Stimulated activated CD4-positive, alpha-beta T cell treated with anti-CD3 and anti-CD28 coated beads, Interleukin-1b, Interleukin-23, amount 100 ng/mL, for 1 hour (primary cell): ENCODE data around the gene MAD1L1.
"Not testable (repeated sequence)": the region's sequence is repeated elsewhere in the genome, so short reads cannot be mapped to it uniquely, and the experiment has no call there.

Experiments used
- DNase-seq, 2 donors: peaks; one replicate each; pipeline ENCODE4 v3.0.0-alpha.2; 2020; ENCODE audit warnings: low read depth in 2 of 2

The MAD1L1 gene

DNA sequence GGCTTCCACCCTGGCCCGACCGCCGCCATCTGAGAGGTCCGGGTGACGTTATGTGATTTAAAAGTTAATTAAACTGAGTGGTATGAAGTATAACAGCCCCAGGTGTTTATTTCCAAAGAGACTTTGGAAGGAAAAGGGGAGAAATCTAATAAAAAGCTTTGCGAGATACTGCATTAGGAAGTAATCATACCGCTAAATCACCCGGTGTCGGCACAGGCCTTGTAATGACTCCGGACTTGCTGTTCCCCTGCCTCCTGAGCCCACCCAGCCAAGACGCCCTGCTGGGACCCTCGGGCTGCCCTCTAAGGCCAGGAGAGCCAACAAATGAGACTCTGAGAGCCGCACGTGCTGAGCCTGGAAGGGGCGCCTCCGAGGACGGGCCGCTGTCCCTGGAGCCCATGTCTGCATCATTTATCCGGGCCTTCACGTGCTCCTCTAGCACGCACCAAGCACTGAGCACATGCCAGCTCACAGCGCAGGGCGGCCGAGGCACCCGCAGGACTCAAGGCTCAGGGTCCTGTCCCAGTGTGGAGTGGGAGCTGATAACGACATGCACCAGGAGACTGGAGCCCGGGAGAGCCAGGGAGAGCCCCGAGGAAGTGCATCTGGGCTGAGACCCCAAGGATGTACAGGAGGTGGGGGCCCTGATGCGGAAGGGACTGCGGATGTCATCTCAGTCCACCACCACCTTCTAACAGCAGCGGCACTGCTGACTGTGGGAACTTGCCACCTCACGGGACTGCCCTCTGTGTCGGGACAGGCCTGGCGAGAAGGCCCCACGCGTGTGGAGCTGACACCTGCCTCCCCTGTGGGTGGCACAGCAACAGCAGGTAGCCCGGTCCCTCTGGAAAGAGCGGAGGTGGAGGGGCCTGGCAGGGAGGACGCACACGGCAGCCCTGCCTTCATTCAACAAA lies 380.0 kb downstream of the MAD1L1 start:
- no peak for DNase-seq

DNA sequence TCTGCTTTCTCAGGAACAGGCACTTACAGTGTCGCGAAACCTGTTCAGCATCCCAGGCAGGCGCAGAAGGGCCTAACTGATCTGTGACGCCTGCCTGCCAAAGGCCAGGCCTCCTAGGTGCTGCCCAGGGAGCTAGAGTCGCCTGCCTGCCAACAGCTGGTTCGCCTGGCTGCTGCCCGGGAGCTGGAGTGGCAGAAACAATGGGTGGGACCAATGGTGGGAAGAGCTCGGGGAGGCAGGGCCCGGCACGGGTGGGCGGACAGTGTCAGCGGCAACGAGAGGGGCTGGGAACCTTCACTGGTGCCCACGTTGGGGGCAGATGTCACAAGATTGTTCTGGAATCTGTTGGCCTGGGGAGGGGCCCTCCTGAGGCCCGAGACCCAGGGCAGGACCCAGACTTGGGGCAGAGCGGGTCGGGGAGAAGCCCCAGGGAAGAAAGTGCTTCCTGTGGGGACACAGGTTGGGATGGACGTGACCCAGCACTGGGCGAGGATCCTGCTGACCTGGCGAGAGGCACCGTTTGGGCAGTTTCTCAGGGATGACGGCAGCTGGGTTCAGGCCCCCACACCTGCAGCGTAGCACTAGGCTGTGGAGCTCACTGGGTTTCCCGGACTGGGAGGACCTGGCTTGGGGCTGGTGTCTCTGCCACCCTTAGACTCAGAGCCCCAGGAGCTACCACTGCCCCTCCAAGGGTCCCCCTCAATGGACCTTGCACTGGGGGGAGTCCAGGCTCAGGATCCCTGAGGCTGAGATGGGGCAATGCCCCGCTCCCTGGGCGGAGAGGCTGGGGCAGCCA lies 380.8 kb downstream of the MAD1L1 start:
- DNase-seq: no peak

DNA sequence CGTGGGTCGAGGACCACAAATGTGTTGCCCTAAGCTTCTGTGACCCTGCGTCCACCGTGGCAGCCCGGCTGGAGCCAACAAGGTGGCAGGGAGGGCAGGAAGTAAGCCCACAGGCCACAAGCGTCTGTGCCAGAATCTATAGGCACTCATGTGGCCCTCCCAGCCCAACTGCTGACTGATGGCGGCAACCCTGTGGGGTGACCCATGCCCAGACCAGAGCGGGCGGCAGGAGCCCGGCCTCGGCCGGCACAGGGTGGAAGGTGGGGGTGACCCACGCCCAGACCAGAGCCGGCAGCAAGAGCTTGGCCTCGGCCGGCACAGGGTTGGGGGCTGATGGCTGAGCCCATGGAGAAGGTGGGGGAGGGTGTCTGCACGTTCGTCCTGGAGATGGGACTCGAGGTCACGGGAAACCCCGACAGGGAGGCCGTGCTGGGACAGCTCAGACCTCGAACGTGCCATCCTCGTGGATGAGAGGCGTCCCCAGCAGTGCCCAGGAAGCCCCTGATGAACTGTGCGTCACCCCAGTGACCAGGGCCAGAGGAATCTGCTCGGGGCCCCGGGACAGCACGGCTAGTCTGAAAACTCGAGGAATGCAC lies 381.7 kb downstream of the MAD1L1 start:
- no peak for DNase-seq

DNA sequence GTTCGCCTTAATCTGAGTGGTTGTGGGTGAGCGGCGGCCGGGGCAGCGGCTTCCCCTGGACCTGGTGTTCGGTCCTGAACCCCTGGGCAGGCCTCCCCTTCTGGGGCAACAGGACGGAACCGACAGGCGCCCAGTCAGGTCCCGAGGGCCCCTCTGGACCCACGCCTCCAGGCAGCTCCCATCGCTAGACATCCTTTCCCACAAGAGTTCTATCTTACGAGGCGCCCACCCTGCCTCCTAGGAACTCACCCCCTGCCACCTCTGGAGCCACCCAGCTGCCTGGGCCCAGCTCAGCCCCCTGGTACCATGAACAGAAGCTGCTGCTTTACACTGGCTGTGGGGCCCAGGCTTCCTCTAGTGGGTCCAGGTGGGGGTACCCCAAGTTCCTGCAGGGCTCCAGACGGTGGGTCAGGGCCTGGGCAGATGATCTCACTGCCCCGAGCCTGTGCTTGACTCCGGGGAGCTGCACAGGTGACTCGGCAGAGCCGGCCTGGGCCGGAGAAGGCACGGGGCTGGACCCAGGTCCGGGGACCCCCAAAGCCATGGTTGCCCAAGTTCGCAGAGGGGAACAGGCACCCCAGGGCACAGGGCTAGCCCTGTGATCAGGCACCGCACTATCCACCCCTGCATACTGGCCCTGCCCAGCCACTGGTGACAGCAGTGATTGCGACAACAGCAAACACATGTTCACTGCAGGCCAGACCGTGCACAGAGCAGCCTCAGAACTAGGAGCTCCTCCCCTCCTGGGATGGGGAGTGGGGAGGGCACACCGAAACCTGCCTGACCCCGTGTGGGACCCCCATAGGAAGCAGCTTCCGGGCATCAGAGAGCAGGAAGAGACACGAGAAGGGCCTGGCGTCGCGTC lies 382.4 kb downstream of the MAD1L1 start:
- no peak for DNase-seq

DNA sequence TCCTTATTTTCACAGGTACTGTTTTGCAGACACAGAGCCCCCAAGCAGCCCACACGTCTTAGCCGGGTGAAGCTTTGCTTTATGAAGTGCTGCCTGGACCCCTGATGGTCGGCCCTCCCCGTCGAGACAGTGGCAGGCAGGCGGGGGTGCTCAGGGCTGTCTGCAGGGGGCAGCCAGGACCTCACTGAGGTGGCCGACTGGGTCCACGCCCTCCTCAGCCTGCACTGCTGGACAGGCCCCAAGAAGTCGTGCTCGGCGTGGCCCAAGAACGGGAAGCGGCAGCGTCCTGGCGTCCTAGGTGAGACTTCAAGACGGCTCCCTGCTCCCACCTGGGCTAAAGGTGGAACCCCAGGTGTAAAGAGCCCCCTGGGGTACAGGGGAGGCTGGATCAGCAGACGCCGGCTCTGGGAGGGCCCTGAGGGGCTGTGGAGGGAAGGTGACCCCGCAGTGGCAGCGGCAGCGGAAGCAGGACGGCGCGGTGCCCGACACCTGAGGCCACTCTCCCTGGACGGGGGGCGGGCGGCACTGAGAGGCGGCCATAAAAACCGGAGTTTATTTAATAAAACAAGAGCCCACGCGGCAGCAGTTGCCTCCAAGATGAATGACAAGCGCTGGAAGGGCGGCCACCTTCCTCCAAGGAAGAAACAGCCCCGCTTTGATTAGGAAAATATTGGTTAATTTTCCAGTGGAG lies 383.2 kb downstream of the MAD1L1 start:
- no peak for DNase-seq

DNA sequence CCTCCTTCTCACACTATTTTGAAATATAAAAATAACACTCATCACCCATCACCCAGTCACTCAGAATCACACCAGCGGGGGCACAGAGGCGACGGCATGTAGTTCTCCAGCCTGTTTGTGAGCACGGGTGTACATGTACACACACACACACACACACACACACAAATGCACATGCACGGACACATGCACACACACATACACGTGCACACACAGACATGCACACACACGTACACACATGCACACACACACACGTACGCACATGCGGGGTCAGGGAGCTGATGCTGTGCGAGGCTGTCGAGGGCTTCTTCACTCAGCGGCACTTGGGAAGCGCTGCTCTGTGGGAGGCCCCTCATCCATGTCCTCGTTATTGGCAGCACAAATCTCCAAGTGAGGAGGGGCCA lies 383.8 kb downstream of the MAD1L1 start:
- DNase-seq: no peak

DNA sequence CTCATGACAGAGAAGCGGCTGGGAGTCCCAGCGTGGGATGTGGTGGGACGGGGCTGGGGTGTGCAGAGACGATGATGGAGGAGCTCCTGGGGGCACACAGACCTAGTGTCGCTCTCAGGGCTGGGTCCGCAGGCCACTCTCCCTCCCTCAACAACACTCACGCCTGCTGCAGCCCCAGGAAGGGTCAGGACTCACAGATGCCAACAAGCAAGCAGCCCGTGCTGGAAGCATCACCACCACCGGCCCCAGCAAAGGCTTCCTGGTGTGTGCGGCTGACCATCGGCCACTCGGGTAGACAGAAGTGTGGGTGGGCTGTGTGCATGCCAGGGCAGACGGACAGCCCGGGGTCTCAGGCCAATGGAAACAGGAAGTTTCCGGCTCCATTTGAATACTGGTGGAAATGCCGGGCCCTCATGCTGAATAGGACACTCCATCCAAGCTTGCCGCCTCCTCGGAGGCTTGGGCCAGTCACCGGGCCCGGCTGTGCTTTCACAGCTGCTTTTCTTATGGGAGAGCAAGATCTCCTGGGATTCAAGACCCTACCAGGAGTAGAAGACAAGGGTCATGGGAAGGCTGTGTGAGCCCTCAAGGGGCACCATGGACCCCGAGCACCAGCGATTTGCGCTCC lies 384.6 kb downstream of the MAD1L1 start:
- no peak for DNase-seq

DNA sequence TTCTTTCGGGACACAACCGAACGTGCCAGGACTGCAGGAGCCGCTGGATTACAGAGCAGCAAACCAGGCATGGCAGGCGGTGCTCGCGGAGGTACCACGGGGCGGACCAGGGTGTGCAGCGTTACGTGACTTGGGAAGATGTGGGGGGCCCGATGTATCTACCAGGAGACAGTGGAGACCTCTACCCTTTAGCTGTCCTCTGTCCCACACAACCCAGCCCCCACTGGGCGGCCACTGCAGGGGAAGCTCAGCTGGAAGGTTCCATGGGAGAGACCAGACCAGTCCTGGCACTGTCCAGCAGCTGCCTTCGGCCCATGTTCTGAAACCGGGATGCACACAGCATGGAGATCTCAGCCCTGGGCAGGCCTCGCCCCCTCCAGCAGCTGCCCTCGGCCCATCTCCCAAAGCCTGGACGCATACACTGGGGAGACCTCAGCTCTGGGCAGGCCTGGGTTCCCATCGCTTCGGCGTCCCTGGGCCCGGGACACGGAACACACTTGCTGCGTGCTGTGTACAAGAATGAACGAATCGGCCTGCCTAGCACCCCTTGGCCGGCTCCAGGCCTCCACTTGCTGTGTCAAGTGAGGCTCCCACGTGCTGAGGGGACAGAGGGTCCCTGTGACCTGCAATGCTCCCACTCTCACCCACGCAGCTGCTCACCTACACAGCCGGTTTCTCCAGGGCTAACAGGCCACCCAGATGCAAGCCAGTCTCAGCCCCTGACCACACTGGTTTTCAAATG lies 385.3 kb downstream of the MAD1L1 start:
- no peak for DNase-seq

DNA sequence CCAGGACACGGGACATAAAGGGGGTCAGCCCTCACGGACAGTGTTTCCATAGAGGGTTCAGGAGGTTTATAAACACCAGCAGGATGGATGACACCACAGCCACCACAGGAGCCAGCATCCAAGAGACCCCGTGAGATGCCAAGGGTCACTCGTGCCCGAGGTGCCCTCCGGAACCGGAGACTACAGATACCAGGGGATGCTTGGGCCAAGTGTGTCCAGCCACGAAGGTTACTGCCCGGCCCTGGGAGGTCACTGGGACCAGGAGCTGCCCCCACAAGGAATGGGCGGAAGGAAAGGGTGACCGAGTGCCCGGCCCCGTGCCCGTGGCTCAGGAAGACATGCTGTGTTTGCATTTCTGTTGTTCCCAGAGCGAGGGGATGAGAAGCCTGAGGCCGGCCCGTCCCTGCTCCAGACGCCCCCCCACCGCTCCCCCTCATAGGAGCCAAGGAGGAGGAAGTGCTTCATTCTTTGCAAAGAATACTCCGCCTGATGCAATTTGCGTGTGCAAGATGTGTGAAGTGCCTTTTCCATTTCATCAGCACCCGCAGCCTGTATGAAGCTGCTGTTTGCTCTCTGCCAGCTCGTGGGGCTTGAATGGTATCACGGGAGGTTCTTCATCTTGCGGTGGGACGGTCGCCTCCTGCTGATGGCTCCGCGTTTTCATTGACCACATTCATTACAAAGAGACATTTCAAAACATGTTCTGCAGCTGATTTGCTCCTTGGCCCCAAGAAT lies 386.2 kb downstream of the MAD1L1 start:
- no peak for DNase-seq

DNA sequence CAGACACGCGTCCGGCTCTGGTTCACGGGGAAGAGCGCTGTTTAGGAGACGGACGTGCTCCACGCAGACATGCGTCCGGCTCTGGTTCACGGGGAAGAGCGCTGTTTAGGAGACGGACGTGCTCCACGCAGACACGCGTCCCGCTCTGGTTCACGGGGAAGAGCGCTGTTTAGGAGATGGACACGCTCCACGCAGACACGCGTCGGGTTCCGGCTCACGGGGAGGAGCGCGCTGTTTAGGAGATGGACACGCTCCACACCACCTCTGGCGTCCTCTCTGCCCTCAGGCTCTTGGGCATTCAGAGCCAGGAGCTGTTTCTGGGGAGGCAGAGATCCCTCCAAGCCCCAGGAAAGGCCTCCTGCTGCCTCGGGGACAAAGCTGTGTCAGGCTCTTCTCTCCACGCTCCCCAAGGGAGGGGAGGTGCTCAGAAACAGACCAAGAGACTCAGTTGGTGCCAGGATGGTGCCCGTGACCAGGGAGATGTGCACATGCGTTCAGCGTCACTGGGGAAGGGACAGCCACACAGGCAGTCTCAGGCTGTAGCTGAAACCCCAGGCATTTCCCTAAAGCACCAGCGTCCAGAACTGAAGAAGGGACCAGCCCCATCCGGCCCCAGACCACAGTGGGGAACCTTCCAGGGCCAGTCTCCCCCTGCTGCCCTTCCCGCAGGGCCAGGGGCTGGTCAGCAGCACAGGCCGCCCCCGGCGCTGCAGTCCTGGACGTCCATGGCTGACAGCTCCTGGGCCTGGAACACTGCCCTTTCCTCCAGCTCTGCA lies 387.0 kb downstream of the MAD1L1 start:
- no peak for DNase-seq

DNA sequence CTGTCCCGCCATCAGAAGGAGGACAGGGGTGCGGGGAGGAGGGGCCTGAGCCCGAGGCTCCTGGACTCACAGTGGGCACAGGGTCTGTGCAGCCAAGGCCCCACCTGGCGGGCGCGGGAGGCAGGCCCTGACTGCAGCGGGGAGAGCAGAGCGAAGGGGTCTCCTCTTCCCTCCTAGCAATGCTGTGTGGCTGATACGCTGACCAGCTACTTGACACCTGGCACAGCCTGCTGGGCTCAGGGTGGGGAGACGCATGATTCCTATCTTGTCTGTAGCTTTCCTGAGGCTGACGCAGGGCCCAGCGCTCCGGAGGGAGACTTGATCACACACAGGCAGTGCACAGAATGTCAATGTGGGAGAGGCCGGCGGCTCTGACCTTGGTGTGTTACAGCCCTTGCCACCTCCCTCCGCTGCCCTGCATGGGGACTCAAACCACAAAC lies 387.8 kb downstream of the MAD1L1 start:
- DNase-seq: no peak

DNA sequence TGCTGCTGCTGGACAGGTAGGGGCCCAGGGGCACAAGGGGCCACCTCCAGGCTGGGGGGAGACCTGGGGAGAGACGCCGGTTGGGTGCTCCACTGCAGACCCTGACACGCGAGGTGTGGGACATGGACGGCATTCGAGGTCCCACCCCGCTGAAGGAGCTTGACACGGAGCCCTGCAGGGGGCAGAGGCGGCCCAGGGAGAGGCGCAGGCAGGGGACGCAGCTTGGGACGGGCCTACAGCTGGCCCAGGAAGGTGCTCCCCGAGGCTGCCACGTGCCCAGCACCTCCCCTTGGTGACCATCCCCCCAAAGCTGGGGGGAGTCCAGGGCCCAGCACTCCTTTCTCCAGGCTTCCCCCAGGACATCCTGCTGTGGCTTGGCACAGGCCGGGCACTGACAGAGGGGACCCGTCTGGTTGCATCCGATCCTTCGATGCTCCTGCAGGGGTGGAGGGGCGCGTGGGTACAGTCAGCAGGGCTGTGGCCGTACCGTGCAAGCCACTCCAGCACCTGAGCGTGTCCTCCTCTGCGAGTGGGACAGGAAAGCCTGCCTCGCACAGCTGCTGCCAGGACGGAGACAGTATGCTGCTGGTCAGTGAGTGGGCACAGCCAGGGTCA lies 388.3 kb downstream of the MAD1L1 start:
- no peak for DNase-seq

DNA sequence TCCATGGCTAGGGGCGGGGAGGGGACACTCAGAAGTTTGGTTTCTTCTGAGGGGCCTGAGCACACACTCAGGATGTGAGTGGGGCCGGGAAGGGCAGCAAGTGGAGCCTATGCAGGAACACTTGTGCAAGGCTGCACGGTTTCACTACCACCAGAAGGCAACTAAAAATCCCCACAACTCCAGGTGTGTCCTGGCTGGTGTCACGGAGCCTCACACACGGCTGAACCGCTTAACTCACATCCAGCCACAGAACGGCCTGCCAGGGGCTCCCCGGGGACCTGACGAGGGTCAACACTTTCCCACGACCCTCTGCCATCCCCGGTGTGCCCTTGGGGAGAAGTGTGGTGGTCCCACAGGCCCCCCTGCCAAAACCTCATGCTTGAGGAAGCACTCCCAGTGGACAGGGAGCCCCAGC lies 388.8 kb downstream of the MAD1L1 start:
- DNase-seq: no peak

DNA sequence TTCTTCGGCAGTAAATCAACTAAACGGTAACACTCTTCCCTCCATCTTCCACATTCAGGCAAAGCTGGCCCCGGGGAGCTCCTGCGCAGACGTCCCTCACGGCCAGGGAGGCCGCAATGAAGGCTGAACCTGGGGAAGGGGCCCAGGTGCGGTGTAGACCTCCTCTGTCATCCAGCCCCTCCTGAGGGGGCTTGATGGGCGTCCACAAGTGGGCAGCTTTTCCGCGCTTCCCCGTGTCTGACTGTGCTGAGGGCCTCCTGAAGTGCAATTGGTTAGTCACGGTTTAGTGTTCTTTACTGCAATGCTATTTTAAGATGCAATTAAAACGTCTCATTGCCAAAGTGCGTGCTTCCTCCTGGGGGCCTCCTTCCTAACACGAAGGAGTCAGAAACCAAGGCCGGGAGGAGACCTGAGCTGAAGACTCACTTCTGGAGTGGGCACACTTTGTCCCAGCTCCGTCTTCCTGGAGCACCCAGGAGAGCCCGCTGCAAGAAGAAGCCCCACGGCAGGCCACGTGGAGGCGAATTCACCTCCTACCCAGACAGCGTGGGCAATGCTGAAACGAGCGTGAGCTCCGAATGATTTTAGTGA lies 389.4 kb downstream of the MAD1L1 start:
- DNase-seq: no peak

DNA sequence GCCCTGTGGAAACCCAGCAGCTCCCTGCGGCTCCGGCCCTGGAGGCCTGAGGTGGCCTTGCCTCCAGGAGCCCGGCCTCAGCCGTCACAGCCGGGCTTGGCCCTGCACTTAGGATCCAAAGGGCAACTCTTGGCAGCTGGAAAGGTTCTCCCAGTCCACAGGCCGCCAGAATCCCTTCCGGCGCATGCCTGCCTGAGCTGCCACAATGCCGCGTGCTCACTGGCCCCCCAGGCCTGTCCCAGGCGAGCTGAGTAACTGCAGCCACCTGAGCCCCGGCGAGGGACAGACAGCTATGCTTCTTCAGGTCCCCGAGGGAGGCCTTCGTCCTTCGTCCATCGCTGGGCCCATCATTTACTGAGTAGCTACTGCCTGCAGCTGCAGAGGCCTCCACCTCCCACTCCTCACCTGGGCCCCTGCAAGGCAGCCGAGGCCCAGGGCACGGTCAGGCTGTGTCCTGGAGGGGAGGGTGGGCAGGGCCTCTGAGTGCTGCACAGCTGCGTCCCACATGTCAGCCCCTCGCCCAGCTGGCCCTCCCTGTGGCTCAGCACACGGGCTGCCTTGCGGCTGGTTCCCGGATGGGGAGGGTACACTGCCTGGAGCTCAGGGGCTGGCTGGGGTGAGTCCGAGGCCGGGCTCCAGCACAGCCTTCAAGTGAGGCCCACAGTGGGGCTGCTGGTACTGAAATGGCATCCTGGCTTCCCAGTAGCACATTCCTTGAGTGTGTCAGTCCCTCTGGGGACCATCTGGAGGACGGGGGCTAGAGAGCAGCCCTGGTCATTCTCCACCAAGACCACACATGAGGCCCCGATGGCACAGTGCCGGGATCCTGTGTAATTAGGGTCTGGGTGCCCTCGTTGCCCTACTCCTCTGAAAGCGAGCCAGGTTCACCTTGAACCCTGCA lies 390.2 kb downstream of the MAD1L1 start:
- DNase-seq: no peak

DNA sequence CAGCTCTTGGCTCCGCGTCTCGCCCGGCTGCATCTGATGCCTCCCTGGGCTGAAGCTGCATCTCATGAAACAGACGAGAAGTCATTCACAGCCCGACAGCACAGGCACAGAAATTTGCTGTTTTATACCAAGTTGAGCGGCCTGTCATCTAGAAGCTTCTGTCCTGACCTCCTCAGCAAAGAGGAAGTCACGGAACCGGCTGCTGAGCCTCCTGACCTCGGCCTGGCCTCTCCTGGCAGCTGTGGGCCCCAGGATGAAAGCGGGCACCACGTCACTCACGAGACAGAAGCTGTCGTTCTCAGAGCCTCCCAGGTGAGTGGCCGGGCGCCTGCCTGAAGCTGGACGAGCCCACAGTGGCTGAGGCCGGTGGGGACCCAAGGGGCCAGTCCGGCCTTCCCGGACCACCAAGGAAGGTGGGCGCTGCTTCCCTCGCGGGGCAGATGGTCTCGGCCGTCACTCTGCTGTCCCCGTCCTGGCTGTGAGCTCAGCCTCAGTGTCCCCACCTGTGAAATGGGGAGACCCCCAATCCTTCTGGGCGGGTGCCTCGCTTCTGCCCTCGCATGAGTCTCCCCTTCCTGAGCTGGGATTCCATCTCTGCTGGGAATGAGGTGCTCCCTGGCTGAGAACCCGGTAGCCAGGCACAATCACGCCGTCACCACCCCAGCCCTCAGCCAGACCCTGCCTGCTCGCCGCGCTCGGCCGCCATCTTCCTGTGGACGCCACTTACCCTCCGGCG lies 391.3 kb downstream of the MAD1L1 start:
- not testable (repeated sequence) for DNase-seq
